LHCN-M2 (cell line): ENCODE measurements around the gene DAAM1. TPM values are rescaled to one million over a fixed set of nuclear protein-coding genes. Genes with fewer than 3 reads are reported as not detected.

Experiments used
- DNase-seq: peaks from one replicate; pipeline ENCODE4 v3.0.0-alpha.2; 2012; ENCODE audit warnings: low read depth
- total RNA-seq: library from RNA; depleted of rRNA; stranded (reverse); fragments of >200 nt; gene quantifications from 2 replicates; pipeline ENCODE4 v1.2.3, GENCODE V29; 2014

Gene DAAM1
- total RNA-seq, 1 experiment from 2014 or later = 6.5 TPM

- no peak for DNase-seq
Observed at GRCh38 chr14:59221568-59221967, 33.1 kb downstream of the DAAM1 start.

GRCh38 chr14:59224341-59224740 lies 35.9 kb downstream of the DAAM1 start:
- no peak for DNase-seq

GRCh38 chr14:59225281-59225680 lies 36.8 kb downstream of the DAAM1 start:
- DNase-seq = no peak

GRCh38 chr14:59228421-59228820 lies 40.0 kb downstream of the DAAM1 start:
- DNase-seq = peak; percentile 18

- no peak for DNase-seq
Observed at GRCh38 chr14:59229653-59230406, 41.4 kb downstream of the DAAM1 start.

GRCh38 chr14:59236195-59236594 lies 47.7 kb downstream of the DAAM1 start:
- no peak for DNase-seq

GRCh38 chr14:59238216-59238615 lies 49.7 kb downstream of the DAAM1 start:
- DNase-seq = no peak

- no peak for DNase-seq
Observed at GRCh38 chr14:59239022-59239421, 50.6 kb downstream of the DAAM1 start.

GRCh38 chr14:59240356-59240755 lies 51.9 kb downstream of the DAAM1 start:
- DNase-seq = no peak

- DNase-seq = no peak
Observed at GRCh38 chr14:59241121-59241520, 52.7 kb downstream of the DAAM1 start.

GRCh38 chr14:59243174-59243573 lies 54.7 kb downstream of the DAAM1 start:
- DNase-seq = no peak

GRCh38 chr14:59244581-59244980 lies 56.1 kb downstream of the DAAM1 start:
- DNase-seq = no peak

- no peak for DNase-seq
Observed at GRCh38 chr14:59245809-59246295, 57.4 kb downstream of the DAAM1 start.

- peak; percentile 23 for DNase-seq
Observed at GRCh38 chr14:59246566-59246965, 58.1 kb downstream of the DAAM1 start.

GRCh38 chr14:59247801-59248584 lies 59.5 kb downstream of the DAAM1 start:
- no peak for DNase-seq

- DNase-seq = no peak
Observed at GRCh38 chr14:59249029-59249428, 60.6 kb downstream of the DAAM1 start.

GRCh38 chr14:59251811-59252771 lies 63.6 kb downstream of the DAAM1 start:
- peak; percentile 54 for DNase-seq

GRCh38 chr14:59252772-59253500 lies 64.5 kb downstream of the DAAM1 start:
- DNase-seq = no peak

- DNase-seq = no peak
Observed at GRCh38 chr14:59253527-59253926, 65.1 kb downstream of the DAAM1 start.

GRCh38 chr14:59254146-59254910 lies 65.9 kb downstream of the DAAM1 start:
- peak; percentile 91 for DNase-seq
